DMS 273 (cell line): ENCODE measurements around the gene PTGR3.
A peak's percentile ranks its signal among the peaks of the same experiment; 100 is the strongest.

Source experiments
- DNase-seq: peaks from one replicate; lab custom pipeline; 2025; ENCODE audit not compliant: unreplicated experiment; lab: John Stamatoyannopoulos, UW

The PTGR3 gene

DNA sequence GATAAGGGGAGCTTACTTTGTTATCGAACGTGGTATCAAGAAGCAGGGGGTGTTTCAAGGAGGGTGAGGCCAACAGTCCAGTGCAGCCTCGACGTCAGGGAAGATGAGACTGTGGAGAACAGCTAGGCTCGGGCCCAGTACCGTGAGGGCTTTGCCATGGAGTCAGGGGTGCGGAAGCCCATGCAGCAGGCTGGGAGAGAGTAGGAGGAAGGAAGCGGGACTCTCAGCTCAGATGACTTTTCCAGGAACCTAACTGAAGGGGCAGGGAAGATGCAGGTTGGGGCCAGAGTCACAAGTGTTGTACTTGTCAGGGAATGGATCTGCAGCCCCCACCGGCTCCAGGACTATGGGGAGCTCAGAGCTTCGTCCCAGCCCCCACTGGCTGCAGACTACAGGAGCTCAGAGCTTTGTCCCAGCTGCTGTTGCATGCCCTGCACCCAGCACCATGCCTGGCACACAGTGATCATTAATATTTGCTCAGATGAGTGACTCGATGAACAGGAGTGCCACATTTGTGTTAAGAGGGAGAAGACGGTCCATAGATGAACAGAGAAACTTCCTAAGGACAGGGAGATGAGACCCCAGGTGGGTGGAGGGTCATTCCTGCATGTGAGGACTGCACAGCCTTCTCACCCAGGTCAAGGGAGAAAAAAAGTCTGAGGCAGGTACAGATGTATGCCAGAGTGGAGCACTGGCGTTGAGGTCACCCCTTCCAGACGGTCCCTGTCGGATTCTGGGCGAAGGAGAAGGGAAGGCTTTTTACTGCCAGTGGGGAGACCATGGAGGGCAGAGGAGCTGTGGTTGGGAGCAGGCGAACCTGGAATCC is 36.4 kb downstream of the PTGR3 start:
- no peak for DNase-seq

DNA sequence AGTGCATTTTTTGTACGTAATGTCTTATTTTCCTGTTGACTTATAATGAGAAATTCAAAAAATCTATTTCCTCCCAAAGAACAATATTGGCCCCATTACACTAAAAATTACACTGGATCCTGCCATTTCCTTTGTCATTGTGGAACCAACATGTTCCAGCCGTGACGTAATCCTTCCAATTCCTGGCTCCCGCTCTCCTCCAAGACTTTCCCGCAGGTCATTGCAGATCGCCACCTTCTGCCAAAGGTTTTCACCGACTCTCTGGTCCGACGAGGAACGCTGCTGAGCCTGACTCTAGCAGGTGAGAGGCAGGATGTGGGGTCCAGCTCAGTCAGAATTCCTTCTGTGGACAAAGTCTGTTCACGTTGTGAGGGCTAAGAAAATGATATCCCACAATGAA is 38.0 kb downstream of the PTGR3 start:
- DNase-seq: no peak

DNA sequence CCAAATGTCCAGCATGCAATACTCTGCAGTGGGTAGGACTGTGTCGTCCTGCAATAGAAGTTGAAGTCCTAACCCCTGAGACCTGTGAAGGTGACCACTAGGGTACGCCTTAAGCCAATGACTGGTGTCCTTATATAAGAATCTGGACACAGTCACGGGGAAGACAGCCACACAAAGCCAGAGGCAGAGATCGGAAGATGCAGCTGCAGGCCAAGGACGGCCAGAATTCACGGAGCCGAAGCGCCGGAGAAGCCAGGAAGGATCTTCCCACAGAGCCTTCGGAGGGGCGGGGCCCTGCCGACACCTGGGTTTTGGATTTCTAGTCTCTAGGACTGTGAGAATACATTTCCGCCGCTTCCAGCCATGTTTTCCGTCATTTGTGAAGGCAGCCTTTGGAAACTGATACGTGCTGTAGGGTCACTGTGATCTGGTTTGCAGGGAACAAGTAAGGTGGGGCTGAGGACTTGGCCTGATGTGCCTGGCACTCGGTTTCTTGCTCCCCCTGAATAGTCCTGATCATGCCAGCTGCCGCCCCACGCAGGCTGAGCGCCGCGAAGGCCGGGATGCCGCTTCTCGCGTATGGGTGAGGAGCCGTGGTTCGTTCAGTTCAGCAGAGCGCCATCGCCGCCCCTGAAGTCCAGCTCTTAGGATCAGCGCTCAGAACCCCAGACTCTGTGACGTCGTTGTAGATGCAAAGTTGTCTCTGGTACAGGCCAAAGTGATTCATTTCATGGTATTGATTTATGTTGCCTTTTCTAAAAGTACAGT is 38.7 kb downstream of the PTGR3 start:
- no peak for DNase-seq

DNA sequence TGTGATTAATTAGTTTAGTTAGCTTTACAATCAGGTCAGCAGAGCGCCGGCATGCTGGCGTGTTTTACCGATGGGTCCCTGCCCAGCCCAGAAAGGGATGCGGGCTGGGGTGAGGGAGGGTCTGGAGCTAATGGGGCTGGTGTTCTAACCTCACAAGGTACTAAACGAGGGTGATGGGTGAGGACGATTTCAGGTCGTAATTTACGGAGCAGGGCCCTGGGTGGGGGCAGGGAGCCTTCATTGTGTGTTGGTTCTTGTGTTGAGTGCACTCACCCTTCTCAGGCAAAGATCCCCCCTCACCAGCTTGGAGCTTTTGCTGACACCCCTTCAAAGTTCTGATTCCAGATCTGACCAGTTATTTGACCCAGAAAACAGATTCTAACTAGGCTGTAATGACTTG is 39.5 kb downstream of the PTGR3 start:
- DNase-seq: no peak

DNA sequence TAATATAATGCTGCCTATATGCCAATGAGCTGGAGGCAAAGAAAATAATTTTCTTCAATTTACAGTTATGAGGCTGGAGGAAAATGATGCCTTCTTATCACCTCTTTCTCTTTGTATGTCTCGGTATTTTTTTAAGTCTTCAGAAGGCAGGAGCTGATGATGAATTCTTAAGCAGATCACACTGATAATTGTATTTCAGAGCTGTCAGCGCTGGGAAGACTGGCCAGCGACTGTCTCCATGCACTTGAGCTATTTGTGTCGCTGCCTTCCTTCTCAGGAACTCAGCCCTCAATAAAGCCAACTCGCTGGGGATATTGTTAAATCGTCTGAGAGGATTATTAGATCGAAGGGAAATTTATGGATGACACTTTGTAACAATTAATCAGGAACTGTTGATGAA is 40.3 kb downstream of the PTGR3 start:
- DNase-seq: no peak

DNA sequence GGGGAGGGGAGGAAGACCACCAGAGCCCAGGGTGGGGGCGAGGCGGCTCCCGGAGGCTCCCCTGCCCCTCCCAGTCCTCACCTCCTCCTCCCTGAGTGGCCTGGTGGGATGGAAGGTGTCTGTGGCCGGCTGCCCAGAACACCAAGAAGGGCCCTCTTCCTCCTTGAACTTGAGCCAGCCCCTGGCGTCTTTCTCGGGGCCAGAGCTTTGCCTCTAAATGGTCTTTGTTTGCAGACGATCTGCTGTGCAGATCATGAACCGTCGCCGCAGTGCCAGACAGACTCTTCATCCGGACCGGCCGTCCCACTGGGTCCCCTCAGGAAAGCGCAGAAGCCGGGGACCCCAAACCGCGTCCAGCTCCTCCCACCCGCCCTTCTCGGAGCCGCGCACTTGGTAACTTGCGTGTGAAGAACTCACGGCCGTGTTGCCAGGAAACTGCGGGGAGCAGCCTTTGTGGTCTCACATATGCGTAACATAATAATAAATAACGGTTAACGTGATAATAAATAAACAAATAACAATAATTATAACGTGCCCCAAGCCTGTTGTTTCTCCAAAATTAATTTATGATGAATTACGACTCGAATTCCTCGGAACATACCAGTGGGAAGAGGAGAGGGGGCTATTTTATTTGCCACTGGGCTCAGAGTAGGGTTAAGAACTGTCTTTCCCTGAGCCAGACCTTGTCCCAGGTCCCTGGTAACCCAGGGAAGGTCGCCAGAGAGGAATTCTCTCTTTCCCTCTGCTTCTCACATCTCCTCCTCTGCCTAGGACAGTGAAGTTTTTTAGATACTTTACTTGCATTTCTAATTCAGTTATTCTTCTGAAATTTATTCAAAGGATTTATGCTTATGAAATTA is 41.0 kb downstream of the PTGR3 start:
- DNase-seq: peak; percentile 67

DNA sequence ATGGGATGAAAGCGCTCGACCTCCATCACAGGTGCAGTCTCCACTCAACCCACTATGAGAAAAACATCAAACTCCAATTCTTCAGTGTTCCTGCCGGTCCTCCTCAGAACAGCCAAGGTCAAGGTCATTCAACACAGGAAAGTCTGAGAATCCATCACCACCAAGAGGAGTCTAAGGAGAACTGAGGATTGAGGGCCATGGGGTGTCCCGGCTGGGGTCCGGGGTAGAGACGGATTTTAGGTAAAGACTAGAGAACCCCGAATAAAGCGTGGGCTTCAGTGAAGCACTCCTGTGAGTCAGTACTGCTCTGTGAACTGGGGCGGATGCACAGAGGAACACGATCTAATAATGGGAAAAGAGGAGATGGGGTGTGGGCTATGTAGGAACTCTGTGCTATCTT is 41.8 kb downstream of the PTGR3 start:
- DNase-seq: no peak

DNA sequence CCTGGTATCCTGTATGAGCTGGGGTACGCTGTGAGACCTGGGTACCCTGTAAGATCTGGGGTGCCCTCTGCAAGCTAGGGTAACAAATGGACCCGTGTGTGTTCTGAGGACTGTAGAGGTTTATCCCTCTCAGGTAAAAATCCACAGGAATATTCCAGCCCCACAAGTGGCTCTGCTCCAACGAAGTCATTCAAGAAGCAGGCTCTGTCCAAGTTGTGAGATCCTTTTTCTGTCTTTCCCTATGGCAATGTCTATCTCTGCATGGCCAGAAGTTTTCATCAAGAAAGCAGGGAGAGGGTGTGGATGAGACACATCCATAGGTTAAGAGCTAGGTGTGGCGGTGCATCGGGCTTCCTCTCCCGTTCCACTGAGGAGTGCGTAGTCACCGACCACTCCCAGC is 43.0 kb downstream of the PTGR3 start:
- DNase-seq: no peak

DNA sequence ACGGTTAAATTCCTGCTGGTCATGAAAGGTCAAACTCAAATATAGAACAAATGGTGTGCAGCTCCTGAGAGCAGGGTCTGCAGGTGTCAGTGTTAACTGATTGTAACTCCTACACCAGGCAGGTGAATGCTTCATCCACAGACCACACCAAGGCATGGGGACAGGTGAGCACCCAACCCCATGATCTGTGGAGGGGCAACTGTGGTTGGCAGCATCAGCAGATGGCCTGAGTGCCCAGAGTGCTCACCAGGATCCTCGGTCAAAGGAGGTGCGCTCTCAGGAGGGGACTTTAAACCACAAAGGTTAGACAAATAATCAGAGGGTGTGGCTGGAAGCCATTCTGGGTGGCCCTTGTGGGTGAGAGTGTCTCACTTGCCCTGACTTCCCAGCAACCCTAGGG is 44.5 kb downstream of the PTGR3 start:
- no peak for DNase-seq

DNA sequence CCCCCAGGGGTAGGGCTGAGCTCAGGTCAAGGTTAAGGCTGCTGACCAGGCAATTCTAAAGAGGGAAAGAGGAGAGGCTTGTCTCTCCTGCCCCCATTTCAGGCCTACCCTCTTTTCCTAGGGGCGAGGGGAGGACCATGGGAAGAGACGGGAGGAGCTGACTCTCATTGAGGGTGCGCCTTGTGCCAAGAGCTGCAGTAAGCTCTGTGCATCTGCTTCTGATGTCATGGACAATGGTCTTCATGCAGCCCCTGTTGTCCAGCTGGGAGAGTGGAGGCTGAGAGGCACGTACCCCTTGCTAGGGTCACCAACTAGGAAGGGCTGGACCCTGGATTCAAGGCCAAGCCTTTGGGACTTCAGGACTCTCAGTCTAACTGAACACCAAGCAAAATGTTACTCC is 45.2 kb downstream of the PTGR3 start:
- no peak for DNase-seq

DNA sequence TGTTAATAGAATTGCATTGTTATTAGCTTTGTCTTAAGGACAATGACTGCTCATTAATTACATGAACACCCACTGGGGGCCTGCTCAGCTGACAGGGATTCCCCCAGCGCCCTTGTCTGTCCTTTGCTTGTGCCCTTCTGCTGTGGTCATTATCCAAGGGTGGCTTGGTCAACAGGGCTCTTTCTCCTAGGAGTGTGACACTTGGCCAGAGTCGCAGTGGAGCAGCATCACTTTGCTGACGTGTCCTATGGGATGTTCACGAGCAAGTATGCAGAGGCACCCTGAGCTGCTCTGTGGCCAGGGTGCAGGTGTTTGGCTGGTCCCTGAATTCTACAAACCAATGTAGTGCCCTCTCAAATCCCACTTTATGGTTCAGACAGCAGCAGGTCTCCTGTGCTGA is 46.0 kb downstream of the PTGR3 start:
- DNase-seq: no peak

DNA sequence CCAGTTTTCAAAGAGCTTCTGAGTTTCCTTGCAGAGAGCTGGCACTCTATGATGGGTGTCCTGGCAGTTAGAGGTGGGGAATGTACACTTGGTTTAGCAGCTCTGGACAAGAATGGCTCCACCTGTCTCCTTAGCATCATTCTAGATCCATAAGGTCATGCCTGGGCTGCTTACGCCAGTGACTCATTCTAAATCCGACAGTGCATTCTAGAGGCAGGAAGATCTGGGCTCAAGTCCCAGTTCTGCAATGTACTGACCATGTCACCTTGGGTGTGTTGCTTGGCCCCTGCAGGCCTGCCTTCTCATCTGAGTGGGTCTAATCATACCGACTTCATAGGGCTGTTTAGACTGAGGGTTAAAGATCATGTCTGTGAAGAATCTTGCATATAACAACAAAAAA is 46.5 kb downstream of the PTGR3 start:
- DNase-seq: no peak

DNA sequence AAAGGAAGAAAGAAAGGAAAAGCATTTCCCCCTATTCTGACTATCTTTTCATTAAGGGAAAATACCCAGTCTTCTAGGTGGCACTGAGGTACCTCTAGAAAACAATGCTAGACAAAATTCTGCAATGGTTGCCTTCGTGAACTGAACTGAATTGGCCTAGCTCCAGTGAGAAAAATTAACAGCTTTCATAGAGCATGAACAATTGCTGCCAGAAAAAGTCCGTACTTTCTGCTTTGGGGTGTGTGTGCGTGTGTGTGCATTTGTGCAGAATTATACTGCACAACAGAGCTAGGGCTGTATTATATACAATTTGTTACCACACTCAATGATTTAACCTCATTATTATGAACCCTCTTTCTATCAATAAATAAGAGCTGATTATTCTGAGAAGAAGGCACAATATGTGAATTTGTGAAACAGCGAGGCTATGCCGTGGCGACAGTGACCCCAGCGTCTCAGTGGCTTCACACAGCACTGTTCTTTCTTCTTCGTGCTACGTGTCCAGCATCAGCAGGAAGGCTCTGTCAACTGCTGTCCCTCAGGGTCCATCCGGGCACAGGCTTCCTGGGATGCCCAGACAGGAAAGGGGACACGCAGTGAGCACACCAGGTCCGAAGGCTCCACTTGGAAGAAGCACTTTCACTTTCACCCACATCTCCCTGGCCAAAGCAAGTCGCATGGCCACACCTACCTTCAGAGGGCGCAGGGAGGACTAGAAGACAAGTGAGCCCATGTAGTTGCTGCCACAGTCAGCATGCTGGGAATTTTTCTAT is 47.5 kb downstream of the PTGR3 start:
- DNase-seq: no peak

DNA sequence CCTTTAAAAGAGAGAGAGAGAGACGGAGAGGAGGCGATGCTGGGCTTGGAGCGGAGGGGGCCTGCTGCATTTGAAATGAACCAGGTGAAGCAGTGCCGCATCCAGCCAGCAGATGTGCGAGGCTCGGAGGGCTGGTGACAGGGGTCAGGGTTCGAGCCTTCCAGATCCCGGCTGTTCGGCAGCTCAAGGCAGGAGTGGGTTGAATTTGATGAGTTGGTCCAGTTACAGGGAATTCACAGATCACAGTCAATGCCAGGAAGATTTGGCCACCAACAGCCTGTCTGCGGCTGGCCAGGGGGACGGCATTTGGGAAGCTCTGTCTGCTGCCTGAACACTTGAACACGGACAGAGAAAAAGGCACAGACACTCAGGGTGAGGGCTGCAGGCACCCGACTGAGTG is 48.6 kb downstream of the PTGR3 start:
- no peak for DNase-seq

DNA sequence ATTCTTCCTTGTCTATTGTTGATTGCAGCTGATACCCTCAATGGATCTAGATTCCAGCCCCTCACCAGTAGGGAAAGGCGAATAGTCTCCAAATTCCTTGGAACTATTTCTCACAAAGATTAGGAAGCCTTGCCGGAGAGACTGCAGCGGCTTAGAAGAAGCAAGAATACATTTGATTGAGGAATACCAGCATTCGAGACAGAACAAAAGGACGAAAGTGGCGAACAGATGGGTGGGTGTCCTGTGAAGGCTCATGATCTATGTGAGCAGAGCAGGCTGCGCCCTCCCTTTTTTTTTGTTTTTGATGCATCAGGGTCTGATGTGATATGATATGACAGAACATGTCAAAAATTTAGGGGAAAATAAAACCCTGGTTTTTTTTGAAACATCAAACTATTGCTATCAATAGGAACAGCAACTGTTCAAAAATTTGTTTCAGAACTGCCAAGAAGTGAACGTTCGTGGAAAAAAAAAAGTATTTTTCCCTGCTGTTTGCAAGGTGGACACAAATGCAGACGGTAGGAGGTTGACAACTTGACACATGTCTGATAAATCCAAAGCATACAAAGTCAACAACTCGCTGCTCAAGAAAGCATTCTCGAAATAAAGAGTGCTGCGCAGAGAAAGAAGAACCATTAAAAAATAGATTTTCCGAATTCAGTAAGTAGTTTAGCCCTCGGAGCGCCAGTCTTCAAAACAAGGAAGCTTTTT is 49.1 kb downstream of the PTGR3 start:
- no peak for DNase-seq

DNA sequence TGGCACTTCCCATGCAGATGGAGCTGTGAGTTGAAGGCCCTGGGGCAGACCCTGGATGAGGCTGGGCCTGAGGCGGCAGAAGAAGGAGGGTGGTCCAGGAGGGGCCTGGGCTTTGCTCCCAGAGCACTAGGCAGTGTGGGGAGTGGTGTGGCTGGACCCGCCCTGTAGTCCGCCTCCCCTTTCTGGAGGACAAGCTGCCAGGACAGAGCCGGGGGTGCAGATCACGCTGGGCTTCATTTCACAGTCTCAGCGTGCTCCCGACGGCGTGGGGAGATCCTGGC is 49.8 kb downstream of the PTGR3 start:
- no peak for DNase-seq
